HG02678 (cell line): Measurements from ENCODE around the gene HTR7.
A peak's percentile ranks its signal among the peaks of the same experiment; 100 is the strongest.

Source experiments
- ATAC-seq: cut with Tn5 transposase; IDR thresholded peaks from one replicate; pipeline ENCODE4 v1.9.1; 2021; ENCODE audit warnings: mild to moderate bottlenecking, moderate library complexity; ENCODE audit not compliant: unreplicated experiment

The HTR7 gene

GRCh38 chr10:90805206-90805605 is 52.6 kb downstream of the HTR7 start:
- no peak for ATAC-seq

GRCh38 chr10:90804354-90804753 is 53.5 kb downstream of the HTR7 start:
- ATAC-seq, result no peak

DNA sequence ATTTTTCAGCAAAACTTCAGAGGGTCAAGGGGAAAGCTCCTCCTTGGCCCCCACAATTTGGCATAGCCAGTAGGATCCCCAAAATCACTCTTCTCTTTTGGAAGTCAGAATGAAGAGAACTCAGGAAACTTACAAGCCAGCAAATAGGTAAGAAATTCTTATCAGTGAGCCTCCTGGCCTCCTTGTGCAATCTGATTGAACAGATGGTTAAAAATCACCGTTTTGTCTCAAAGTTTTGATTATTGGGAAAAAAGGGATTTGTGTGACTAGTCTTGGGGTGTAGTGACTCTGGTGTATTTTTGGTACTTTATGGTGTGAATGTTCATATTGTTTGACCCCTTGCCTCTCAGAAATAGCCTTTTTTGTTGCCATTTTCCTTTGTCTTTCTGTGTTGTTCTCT is 56.2 kb downstream of the HTR7 start:
- ATAC-seq, result no peak

- ATAC-seq, result no peak
Measured at GRCh38 chr10:90800232-90800796, 57.5 kb downstream of the HTR7 start.

DNA sequence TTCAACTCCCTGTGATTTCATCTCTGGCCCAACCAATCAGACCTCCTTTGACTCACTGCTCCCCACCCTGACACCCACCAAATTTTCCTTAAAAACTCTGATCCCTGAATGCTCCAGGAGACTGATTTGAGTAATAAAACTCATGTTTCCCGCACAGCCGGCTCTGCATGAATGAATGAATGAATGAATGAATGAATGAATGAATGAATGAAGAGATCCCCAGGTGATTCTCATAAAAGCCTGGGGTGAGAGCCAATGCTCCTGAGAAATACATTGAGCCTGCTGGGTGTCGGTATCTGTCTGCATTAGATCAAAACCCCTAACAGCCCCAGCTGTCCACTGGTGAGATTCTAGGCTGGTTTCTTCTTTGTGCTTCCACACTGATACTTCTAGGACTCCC is 58.7 kb downstream of the HTR7 start:
- ATAC-seq, result no peak

DNA sequence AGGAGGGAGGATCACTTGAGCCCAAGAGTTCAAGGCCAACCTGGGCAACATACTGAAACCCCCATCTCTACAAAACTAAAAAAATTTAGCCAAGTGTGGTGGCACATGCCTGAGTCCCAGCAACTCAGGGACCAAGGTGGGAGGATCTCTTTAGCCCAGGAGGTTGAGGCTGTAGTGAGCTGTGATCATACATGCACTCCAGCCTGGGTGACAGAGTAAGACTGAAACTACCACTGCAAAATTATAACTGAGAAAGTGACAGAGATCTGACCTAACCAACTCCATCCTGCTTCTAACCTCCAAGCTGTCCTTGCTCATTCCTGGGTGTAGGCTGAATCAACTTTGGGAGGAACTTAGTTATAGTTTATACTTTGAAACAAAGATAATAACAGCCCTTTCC is 59.4 kb downstream of the HTR7 start:
- ATAC-seq, result no peak

DNA sequence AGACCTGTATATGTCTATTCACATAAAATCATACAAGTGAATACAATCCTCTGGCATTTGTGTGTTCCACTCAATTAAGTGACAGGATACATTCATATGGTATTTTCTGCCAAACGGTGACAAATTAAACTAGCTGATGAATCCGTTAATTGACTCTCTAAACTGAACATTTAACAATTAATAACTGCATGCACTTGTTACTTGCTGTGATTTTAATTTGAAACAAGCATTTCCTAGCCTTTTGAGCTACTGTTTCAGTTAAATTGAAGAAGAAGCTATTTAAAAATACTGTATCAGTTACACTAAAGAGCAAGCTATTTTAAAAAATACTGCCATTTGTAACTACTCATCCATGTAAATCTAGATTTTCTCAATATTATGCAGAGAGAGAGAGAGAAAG is 67.4 kb downstream of the HTR7 start:
- no peak for ATAC-seq

DNA sequence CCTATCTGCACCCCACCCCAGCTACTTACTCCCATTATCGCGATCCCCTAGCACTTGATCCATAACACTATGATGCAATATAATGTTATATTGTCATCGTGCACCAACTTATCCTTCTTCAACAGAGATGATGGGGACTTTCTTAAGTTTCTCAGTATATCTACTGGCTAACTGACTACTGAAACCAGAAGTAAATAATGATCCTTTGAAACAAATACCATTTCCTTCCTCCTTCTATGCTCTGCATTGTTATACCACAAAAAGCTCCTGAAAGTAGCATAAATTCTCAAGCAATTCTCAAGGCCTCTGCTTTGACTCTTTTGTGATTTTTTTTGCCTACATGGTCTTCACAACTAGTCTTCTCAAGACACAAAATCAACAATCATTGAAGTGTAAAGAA is 68.9 kb downstream of the HTR7 start:
- no peak for ATAC-seq

GRCh38 chr10:90788199-90788491 is 69.7 kb downstream of the HTR7 start:
- no peak for ATAC-seq

GRCh38 chr10:90787393-90788198 is 70.2 kb downstream of the HTR7 start:
- no peak for ATAC-seq

- no peak for ATAC-seq
Measured at GRCh38 chr10:90785782-90786181, 72.1 kb downstream of the HTR7 start.

GRCh38 chr10:90784771-90785170 is 73.1 kb downstream of the HTR7 start:
- no peak for ATAC-seq

- no peak for ATAC-seq
Measured at GRCh38 chr10:90780488-90780887, 77.4 kb downstream of the HTR7 start.

DNA sequence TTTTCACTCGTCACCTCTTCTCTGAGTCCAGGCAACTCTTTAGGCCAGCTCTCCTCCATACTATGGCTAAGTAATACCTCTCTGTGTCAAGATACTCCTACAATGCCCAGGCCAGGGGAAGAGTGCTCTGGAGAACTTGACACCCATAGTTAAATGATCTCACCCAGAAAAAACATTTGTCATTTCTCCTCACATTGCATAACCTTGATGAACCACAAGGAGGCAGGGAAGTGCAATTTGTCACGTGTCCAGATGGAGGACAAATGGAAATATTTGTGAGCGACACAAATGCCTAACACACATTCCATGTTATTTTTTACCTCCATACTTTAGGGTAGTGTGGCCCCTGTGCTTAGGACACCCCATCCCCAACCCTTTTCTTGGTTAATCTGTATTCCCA is 78.3 kb downstream of the HTR7 start:
- no peak for ATAC-seq

DNA sequence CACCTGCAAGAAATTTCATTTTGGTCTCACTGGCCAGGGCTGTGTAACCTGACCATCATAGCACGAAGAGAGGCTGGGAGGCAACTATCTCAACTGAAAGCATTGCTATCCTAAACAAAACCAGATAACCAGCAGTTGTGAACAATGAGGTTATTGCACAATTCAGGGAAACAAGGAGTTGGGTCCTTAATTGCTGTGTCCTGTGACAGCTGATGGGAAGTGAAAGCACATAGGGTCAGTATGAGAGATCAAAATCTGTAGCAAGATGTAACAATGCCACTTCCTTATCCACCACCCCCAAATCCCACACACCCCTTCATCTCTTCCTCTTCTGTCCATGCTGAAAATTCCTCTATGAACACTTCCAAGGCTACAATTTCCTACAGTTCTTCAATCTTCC is 80.2 kb downstream of the HTR7 start:
- ATAC-seq, result no peak

GRCh38 chr10:90775351-90776028 is 82.3 kb downstream of the HTR7 start:
- no peak for ATAC-seq

DNA sequence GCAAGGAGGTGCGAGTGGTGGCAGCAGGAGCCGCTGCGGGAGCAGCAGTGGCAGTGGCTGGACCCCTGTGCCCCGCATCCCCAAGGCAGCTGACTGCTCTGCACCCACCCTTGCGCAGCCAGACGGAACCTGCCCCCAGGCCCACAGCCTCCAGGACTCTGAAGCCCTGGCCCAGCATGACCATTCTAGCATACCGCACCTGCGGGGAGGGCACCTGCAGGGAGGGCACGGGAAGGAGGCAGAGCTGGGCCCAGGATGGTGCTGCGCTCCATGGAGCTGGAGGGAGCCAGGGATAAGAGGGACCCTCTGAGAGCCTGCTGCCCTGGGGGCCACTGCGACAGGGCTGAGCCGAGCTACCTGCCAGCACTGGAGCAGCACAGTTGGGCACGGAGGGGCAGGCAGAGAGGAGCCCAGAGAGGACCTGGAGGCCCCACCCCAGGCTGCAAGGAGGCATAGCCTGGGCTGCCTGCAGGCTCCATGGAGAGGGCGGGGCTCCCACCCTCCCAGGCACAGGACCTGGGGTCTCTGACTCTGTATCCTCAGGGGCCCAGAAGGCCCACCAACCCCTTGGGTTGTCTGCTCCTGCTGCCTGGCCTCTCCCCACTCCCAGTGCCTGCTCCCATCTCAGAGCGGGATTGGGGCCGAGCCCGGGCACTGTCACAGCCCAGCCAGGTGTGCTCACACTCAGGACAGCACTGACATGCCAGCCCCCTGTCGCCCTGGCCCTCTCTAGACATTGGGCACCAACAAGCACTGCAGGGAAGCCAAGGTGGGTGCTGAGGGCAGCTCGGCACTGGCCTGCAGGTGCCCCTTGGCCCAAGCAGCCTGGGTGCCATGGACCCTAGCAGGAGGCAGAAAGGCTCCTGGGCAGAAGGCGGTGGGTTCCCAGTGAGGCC is 87.6 kb downstream of the HTR7 start:
- no peak for ATAC-seq

DNA sequence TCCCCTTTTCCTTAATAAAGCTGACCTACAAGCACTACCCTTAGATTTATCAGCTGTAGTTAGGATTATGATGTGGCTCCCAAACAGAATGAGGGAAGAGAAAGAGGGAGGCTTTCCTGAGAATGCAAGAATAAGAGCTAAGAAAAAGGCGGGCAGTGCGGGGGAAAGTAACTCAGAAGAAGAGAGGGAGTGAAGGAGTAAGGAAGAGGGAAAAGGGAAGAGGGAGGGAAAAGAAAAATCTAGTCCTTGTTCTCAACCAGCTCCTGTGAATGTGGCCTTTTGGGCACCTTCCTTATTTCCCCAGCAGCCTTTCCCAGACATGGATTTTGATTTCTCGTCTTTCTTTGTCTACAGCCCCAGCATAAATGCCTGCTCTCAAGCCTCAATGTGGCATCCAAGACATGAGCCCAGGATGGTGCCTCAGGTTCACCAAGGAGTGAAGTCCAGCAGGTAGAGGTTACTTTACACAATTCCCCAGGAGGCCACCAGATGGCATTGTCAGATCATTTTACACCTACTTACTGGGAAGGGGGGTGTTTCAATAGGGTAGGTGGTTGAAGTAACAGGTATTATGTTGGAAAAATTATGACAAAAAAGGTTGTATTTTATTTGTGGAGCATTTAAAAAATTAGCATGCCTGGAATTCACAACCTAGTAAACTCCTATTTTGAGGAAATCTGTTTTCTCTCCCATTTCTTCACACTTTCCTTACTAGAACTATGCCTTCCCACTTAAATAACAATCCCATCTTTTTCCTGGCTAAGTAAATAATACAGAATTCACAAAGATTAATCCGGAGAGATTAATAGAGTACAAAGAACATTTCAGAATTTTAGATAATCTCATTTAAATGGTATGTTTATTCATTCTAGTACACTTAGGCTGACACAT is 106.5 kb downstream of the HTR7 start:
- peak; percentile 83 for ATAC-seq

DNA sequence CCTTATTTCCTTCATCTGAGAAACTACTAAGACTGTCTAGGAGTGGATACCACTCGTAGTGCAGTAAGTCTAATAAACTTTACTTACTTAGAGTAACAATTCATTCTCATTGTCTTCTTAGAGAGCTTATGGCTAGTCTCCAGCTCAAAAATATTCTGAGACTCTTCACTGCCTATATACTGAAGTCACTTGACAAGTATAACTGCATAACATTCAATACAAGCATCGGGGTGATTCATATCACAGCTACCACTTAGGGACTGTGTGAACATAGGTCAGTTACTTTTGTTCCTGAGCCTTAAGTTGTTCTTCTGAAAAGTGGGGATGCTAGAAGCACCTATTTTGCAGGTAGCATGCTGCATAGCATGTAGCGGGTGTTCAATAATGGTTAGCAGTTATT is 111.0 kb downstream of the HTR7 start:
- no peak for ATAC-seq

DNA sequence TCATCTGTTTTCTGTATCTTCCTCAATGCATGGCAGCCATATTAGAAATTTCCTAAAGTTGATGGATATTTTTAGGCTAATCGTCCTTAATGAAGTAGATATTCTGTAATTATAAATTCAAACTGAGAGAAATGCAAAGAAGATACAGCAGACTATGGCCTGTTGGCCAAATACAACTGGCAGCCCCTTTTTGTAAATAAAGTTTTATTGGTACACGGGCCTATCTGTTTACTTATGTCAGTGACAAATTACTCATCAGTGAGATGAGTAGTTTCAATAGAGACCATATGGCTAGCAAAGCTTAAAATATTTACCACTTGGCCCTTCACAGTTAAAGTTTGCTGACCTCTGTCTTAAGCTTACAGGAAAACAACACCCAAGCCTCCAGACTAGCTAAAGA is 112.3 kb downstream of the HTR7 start:
- ATAC-seq, result no peak
